DND-41 (cell line): Measurements from ENCODE around the gene ATXN1.

ENCODE experiments used
- ATAC-seq: fragments of 200-7000 bp; cut with Tn5 transposase; 3 replicates; pipeline ENCODE4 v1.9.1; 2021; ENCODE audit warnings: low read depth; ENCODE audit not compliant: insufficient read depth
- DNase-seq: peaks from one replicate; pipeline ENCODE4 v3.0.0-alpha.2; 2020
- H2AFZ ChIP-seq: 2 replicates; pipeline ENCODE4 v1.6.0; 2012; ENCODE audit warnings: low read depth, low read length
- H3K27ac ChIP-seq: 2 replicates; pipeline ENCODE4 v1.5.1; 2012; ENCODE audit warnings: low read length, inconsistent platforms
- H3K27me3 ChIP-seq: fragments of 200-600 bp; sonication (generic); 2 replicates; pipeline ENCODE4 v1.6.0; 2012; ENCODE audit warnings: low read length, mild to moderate bottlenecking, inconsistent platforms; ENCODE audit not compliant: insufficient read depth, poor library complexity
- H3K36me3 ChIP-seq: 2 replicates; pipeline ENCODE4 v1.5.1; 2012; ENCODE audit warnings: low read length, inconsistent platforms; ENCODE audit not compliant: insufficient read depth
- H3K4me1 ChIP-seq: 2 replicates; pipeline ENCODE4 v1.5.1; 2012; ENCODE audit warnings: mild to moderate bottlenecking, low read length; ENCODE audit not compliant: insufficient read depth
- H3K4me2 ChIP-seq: 2 replicates; pipeline ENCODE4 v1.6.0; 2012; ENCODE audit warnings: mild to moderate bottlenecking, moderate library complexity, low read length, inconsistent platforms; ENCODE audit not compliant: insufficient read depth
- H3K4me3 ChIP-seq, 2 experiments: fragments of 200-600 bp in 1 of 2; shearing (Covaris generic) in 1 of 2; 2 replicates each; pipeline ENCODE4 v1.5.1; 2012 to 2016; ENCODE audit warnings: inconsistent platforms in 2 of 2, low read length in 2 of 2, mild to moderate bottlenecking in 2 of 2, low read depth in 1 of 2, moderate library complexity in 1 of 2
- H3K79me2 ChIP-seq: 2 replicates; pipeline ENCODE4 v1.6.0; 2012; ENCODE audit warnings: low read length, inconsistent platforms; ENCODE audit not compliant: insufficient read depth
- H3K9ac ChIP-seq: 2 replicates; pipeline ENCODE4 v1.6.0; 2012; ENCODE audit warnings: low read depth, mild to moderate bottlenecking, inconsistent platforms, low read length, moderate library complexity
- H3K9me3 ChIP-seq: 2 replicates; pipeline ENCODE4 v1.5.1; 2012; ENCODE audit warnings: low read length, moderate library complexity, mild to moderate bottlenecking, inconsistent platforms; ENCODE audit not compliant: insufficient read depth, severe bottlenecking
- H4K20me1 ChIP-seq: 2 replicates; pipeline ENCODE4 v1.6.0; 2012; ENCODE audit warnings: low read length; ENCODE audit not compliant: insufficient read depth
- CTCF ChIP-seq: IDR thresholded peaks from 2 replicates; pipeline ENCODE4 v1.5.1; 2012; ENCODE audit warnings: borderline replicate concordance, low read length, moderate library complexity, mild to moderate bottlenecking; ENCODE audit not compliant: poor library complexity, severe bottlenecking; ENCODE audit errors: extremely low read depth
- EZH2 ChIP-seq: IDR thresholded peaks from 3 replicates; pipeline ENCODE4 v1.6.1; 2012; ENCODE audit warnings: borderline replicate concordance, low read depth, mild to moderate bottlenecking, moderate library complexity, low read length, inconsistent platforms; ENCODE audit not compliant: severe bottlenecking

ATXN1 gene

GRCh38 chr6:16296061-16296670 lies 465.1 kb downstream of the ATXN1 start:
- Histone ChIP-seq H3K27me3 (no peaks in the 10 kb centered on the region), H3K79me2 (no peaks in the 10 kb centered on the region), H3K4me3 (no peak overlapping the region), H3K9me3 (no peaks in the 10 kb centered on the region), H4K20me1 (no peaks in the 10 kb centered on the region), H3K27ac (no peak overlapping the region), H3K4me1 (no peaks in the 10 kb centered on the region), H2AFZ (no peak overlapping the region), H3K36me3 (no peaks in the 10 kb centered on the region), H3K9ac (no peak overlapping the region), H3K4me2 (no peak overlapping the region)
- ATAC-seq (no peak), DNase-seq (no peak)
- TF ChIP-seq CTCF (no peak), EZH2 (no peak)

GRCh38 chr6:16295471-16295870 lies 465.8 kb downstream of the ATXN1 start:
- Histone ChIP-seq H2AFZ (no peak overlapping the region), H3K27ac (no peak overlapping the region), H3K36me3 (no peaks in the 10 kb centered on the region), H3K4me1 (no peaks in the 10 kb centered on the region), H3K4me3 (no peak overlapping the region), H3K9ac (no peak overlapping the region), H3K79me2 (no peaks in the 10 kb centered on the region), H3K9me3 (no peaks in the 10 kb centered on the region), H3K27me3 (peaks cover 4% of the 10 kb centered on the region), H3K4me2 (no peak overlapping the region), H4K20me1 (no peaks in the 10 kb centered on the region)
- DNase-seq (no peak), ATAC-seq (no peak)
- TF ChIP-seq CTCF (no peak), EZH2 (no peak)

GRCh38 chr6:16295060-16295459 lies 466.2 kb downstream of the ATXN1 start:
- Histone ChIP-seq H3K9ac (no peak overlapping the region), H2AFZ (no peak overlapping the region), H3K36me3 (no peaks in the 10 kb centered on the region), H3K4me3 (no peak overlapping the region), H3K79me2 (no peaks in the 10 kb centered on the region), H3K4me1 (no peaks in the 10 kb centered on the region), H3K27me3 (peaks cover 4% of the 10 kb centered on the region), H3K4me2 (no peak overlapping the region), H3K27ac (no peak overlapping the region), H3K9me3 (no peaks in the 10 kb centered on the region), H4K20me1 (no peaks in the 10 kb centered on the region)
- no peak for DNase-seq
- ATAC-seq = no peak
- TF ChIP-seq CTCF (no peak), EZH2 (no peak)

GRCh38 chr6:16294371-16294770 lies 466.9 kb downstream of the ATXN1 start:
- no peak for TF ChIP-seq EZH2
- TF ChIP-seq CTCF = no peak
- Histone ChIP-seq H3K4me1 (no peaks in the 10 kb centered on the region), H4K20me1 (no peaks in the 10 kb centered on the region), H3K4me2 (no peak overlapping the region), H2AFZ (no peak overlapping the region), H3K27ac (no peak overlapping the region), H3K9me3 (no peaks in the 10 kb centered on the region), H3K36me3 (no peaks in the 10 kb centered on the region), H3K27me3 (peaks cover 4% of the 10 kb centered on the region), H3K9ac (no peak overlapping the region), H3K79me2 (no peaks in the 10 kb centered on the region), H3K4me3 (no peak overlapping the region)
- no peak for ATAC-seq
- DNase-seq = no peak
